Measurements from ENCODE around the gene GALE.
"Not testable (repeated sequence)": the region's sequence is repeated elsewhere in the genome, so short reads cannot be mapped to it uniquely, and the experiment has no call there.

GALE gene
- 7.1 to 38.2 (median 7.9) reads per million in 3 experiments for total RNA-seq

DNA sequence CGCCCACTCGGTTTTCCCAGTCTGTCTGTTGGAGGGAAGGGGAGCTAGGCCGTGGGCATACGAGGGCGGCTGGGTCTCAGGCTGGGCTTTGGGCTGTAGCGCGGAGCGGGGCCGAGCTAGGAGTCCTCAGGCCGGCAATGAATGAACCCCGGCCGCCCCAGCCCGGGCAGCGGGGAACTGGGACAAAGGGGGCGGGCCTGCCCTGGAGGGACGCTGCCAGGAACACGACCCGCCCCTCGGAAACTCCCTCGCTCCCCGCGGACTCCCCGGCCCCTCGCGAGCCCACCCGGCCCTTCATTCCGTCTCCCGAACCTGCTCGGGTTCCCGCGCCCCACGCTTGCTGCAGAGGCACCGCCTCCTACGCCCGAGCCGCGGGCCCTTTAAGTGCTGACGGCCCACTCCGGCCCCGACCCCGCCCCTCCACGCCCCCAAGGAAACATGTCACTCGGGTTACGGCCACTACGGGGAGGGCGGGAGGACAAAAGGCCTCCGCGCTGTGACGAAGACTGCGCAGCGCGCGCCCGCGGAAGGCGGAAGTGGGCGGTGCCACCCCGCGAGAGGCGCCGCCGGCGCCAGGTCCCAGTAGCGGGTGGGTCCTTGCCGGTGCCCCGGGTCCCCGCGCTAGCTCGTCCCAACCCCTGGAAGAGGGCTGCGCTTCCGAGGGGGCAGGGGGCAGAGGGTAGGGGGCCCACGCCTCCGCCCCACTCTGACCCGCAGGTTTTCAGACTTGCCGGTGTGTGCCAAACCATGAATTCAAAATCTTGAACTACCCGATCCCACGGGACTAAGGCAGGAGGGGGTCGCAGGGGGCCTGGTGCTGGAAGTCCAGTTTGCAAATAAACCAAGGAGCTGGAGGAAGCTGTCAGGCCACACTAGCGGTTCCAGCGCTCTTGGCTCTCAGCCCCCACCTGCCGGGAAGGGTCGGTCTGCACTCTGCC, at the start of gene GALE:
Gene GALE, minus strand, starts transcription at position 355 of the 938 bp plus-strand sequence. CDS start 1,747 bp downstream, outside the sequence.
- peak; percentile 94 for DNase-seq

DNA sequence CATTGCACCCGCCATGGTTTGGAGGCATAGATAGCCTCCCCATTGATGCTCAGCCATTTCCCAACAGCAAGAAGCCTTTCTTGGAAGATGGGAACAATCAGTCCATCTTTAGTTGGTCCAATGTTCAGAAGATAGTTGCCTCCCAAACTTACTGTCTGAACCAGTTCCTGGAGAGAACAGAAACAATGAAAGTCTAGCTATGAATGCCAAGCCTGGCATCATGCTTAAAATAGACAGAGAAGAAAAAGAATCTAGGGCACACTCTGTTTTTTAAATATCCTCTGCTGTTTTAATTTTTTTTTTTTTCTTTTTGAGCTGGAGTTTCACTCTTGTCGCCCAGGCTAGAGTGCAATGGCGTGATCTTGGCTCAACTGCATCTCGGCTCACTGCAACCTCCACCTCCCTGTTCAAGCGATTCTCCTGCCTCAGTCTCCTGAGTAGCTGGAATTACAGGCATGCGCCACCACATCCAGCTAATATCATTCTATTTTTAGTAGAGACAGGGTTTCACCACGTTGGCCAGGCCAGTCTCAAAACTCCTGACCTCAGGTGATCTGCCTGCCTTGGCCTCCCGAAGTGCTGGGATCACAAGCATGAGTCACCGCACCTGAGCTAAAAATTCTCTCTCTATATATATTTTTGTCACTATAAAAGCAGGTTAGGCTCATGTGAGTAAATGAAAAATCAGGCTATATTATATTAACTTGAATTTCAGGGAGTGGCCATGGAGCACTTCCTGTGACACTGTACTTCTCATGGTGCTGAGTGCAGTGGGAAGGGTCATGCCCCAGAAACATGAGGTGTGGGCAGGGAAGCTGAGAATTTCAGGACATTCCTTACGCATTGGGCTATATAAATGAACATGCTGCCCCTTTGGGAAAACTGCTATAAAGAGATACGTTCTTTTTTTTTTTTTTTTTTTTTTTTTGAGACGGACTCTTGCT, 48.4 kb upstream of the GALE start:
- no peak for DNase-seq

DNA sequence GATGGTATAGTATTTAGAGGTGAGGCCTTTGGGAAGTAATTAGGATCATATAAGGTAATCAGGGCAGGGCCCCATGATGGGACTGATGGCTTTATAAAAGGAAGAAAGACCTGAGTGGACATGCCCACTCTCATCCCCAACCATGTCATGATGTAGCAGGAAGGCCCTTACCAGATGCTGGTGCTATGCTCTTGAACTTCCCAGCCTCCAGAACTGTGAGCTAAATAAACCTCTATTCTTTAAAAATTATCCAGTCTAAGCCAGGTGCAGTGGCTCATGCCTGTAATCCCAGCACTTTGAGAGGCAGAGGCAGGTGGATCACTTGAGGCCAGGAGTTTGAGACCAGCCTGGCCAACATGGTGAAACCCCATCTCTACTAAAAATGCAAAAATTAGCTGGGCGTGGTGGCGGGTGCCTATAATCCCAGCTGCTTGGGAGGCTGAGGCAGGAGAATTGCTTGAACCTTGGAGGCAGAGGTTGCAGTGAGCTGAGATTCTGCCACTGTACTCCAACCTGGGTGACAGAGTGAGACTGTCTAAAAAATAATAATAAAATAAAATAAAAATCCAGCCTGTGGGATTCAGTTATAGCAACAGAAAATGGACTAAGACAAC, 47.0 kb upstream of the GALE start:
- not testable (repeated sequence) for DNase-seq

- no peak for DNase-seq
Observed at GRCh38 chr1:23845163-23845562, 44.6 kb upstream of the GALE start.

- DNase-seq: no peak
Observed at GRCh38 chr1:23843644-23844043, 43.1 kb upstream of the GALE start.

DNA sequence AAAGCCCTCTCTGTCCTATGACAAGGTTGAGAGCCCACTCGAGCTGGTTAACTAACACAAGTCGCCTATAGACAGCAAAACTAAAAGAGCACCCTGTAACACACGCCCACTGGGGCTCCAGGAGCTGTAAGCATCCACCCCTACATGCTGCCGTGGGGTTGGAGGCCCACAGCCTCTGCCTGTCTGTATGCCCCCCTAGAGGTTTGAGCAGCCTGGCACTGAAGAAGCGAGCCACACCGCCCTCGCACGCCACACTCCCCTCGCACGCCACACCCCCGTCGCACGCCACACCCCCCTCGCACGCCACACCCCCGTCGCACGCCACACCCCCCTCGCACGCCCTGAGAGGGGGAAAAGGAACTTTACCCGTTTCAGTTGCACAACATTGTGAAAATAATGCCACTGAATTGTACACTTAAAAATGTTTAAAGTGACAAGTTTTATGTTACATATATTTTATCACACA, 37.9 kb upstream of the GALE start:
- peak; percentile 68 for DNase-seq

DNA sequence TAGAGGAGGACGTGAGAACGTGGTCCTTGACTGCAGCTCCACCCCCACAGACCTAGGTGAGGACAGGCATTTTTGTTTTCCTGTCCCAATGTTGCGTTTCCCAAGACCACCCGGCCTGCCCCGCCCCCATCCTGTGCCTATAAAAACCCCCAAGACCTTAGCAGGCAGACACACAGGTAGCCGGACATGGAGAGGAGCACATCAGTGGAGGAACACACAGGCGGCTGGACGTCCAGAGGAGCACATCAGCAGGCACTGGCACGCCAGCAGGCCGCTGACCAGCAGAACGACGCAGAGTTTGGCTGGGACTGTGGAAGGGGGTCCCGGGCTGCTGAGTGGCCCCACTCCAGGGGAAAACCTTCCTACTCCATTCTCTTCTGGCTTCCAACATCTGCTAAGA, 37.4 kb upstream of the GALE start:
- peak; percentile 1 for DNase-seq

DNA sequence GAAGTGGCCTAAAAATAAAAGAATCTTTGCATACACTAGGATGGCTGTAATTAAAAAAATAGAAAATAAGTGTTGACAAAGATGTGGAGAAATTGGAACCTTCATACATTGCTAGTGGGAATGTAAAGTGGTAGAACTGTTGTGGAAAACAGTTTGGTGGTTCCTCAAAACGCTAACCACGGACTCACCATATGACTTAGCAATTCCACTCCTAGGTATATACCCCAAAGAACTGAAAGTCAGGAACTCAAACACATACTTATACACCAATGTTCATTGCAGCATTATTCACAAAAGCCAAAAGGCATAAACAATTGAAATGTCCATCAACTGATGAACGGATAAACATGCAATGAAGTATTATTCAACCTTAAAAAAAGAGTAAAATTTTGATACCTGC, 35.5 kb upstream of the GALE start:
- no peak for DNase-seq

GRCh38 chr1:23834156-23834555, 33.6 kb upstream of the GALE start:
- not testable (repeated sequence) for DNase-seq

- no peak for DNase-seq
Observed at GRCh38 chr1:23827717-23828116, 27.2 kb upstream of the GALE start.

- not testable (repeated sequence) for DNase-seq
Observed at GRCh38 chr1:23826590-23826989, 26.0 kb upstream of the GALE start.

- DNase-seq: no peak
Observed at GRCh38 chr1:23825762-23826522, 25.4 kb upstream of the GALE start.

DNA sequence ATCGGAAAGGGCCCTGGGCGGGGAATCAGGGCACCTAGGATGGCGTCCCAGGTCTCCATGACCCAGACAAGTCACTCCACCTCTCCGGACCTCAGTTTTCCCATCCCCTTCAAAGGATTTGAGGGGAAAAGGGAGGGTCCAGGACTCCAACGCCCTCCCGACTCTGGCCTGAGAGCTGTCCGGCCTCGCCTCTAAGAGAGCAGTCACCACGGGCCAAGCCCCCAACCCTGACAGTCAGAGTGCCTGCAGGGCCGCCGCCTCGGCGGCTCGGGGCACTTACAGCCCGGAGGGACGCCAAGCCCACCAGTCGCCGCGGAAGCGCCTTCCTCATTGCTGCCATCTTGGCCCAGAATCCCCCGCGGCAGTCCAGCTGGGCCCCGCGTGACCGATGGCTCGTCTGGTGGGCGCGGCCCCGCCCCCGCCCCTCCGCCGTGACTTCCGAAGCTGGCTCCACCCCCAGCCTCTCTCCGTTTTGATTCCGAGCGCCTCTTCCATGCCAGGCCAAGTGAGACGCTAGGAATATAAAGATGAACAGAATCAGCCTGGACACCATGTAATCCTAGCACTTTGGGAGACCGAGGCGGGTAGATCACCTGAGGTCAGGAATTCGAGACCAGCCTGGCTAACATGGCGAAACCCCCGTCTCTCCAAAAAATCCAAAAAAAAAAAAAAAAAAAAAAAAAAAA, 24.7 kb upstream of the GALE start, which contains the start of gene HMGCL:
Gene HMGCL, minus strand, starts transcription at position 354 of the 686 bp plus-strand sequence. Its CDS starts 14 bp downstream, at position 340.
- peak; percentile 81 for DNase-seq

GRCh38 chr1:23824711-23825075, 24.1 kb upstream of the GALE start:
- no peak for DNase-seq

DNA sequence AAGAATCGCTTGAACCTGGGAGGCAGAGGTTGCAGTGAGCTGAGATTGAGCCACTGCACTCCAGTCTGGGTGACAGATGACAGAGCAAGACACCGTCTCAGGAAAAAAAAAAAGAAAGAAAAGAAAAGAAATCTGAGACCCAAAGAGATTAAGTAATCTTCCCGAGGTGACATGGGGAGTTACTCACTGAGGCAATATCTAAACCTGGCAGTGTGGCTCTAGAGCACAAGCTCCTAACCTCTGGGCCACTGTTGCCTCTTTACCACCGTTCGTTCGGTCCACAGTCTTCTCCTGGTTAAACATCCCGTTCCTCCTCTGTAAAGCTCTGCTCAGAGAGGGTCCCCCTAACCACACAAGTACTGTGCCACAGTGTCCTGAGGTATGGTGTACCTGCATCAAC, 23.2 kb upstream of the GALE start:
- DNase-seq: no peak

DNA sequence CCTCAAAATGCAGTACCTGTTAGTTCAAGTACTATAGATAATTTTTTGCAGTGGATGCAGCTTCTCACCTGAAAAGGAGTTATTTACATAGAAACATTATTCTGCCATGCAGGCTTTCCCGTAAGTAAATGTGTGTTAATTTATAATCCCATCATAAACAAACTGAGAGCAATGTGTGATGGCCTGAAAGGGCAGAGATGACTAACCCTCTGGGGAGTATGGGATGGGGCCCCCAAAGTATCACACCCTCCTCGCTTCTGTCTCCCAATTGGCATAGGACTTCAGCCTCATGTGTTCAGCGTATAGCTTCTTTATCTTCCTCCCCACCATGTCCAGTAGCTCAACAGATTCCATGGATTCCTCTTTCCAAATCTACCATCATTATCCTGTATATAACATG, 17.1 kb upstream of the GALE start:
- DNase-seq: no peak

GRCh38 chr1:23816906-23817305, 16.4 kb upstream of the GALE start:
- DNase-seq: no peak

- DNase-seq: no peak
Observed at GRCh38 chr1:23816361-23816760, 15.8 kb upstream of the GALE start.

GRCh38 chr1:23814016-23814415, 13.5 kb upstream of the GALE start:
- no peak for DNase-seq

GRCh38 chr1:23810818-23811540, 10.4 kb upstream of the GALE start:
- DNase-seq: peak; percentile 38

Data from central memory CD4-positive, alpha-beta T cell (primary cell).